NCI-H2227 (cell line): ENCODE measurements around the gene DOK3.

Source experiments
- DNase-seq: peaks from one replicate; lab custom pipeline; 2025; ENCODE audit not compliant: unreplicated experiment; lab: John Stamatoyannopoulos, UW

Gene DOK3, protein sequence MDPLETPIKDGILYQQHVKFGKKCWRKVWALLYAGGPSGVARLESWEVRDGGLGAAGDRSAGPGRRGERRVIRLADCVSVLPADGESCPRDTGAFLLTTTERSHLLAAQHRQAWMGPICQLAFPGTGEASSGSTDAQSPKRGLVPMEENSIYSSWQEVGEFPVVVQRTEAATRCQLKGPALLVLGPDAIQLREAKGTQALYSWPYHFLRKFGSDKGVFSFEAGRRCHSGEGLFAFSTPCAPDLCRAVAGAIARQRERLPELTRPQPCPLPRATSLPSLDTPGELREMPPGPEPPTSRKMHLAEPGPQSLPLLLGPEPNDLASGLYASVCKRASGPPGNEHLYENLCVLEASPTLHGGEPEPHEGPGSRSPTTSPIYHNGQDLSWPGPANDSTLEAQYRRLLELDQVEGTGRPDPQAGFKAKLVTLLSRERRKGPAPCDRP

DNA sequence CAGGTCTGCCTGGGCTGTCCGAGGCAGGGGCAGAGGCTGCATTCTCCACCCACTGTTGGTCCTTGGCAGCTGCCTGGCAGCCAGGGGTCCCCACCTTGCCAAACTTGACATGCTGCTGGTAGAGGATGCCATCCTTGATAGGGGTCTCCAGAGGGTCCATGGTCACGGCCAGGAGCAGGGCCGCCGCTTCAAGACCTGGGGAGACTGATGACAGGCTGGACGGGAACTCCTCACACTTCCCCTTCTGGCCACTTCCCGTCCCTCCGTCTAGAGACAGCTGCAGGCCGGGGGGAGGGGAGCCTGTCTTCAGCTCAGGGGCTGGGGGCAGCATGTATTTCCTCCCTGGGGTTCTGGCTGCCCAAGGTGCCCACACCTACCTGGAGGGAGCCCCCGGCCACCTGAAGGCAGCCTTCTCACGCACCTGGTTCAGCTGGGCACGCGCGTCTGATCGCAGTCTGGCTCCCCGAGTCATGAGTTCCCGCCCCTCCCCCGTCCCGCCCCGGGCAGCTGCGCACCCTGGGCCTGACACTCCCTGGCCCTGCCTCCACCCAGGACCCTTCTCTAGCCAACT is at the start of gene DOK3:
TSS of gene DOK3 (minus strand) at position 446 of the 571 bp plus-strand sequence. CDS start at position 160, 286 bp downstream.
- DNase-seq = no peak

DNA sequence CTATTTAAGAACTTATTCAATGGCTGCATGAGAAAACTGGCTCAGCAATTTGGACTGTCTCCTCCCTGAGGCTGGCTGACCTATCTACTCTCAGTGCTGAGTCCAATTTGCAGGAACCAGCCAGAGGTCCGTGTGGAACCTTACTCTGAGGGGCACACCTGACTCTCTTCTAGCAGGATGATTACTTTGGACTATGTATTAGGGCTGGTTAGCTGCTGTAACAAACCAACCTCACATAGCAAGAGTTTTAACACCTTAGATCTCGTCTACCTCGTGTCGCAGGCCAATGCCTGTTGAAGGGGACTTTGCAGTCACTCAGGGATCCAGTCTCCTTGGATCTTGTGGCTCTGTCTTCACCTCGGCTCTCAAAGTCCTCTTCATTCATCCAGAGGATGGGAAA is 48.2 kb upstream of the DOK3 start:
- DNase-seq = no peak

DNA sequence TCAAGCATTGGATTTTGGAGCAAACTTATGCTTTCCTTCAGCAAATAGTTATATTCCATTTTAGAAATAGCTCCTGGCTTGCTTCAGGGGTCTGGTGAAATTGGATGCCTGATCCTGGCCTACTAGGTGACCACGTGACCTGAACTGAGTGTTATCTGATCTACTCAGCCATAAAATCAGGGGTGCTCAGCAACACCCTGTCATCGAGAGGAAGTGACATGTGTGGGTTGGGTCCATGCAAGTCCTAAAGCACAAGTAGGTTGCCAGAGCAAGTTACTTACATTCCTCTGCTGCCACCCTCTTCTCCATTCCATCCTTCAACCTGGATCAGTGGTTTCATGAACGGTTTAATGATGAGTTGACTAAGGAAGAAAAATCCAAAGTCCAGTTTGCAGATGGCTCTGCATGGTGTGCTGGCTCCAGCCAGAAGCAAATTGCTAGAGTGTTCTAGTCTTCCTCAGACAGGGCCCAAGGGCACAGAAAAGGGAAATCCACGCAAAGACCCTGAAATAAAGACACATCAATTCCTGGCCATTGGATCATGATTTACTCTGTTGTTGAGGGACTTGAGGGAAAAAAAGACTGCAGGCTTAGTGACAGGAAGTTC is 47.5 kb upstream of the DOK3 start:
- DNase-seq = no peak

DNA sequence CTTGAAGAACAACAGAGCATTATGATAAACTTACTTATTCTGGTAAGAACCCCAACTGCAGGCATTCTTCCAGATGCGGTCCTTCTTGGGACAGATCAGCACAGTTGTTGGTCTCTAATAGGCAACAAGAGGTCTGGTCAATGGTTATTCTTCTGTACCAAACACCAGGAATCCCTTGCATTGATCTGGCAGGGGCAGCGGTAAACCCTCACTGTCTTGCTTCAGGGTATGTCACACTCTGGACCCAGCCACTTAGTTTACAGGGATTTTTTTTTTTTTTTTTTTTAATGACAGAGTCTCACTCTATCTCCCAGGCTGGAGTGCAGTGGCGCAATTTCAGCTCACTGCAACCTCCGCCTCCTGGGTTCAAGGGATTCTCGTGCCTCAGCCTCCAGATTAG is 46.0 kb upstream of the DOK3 start:
- no peak for DNase-seq

DNA sequence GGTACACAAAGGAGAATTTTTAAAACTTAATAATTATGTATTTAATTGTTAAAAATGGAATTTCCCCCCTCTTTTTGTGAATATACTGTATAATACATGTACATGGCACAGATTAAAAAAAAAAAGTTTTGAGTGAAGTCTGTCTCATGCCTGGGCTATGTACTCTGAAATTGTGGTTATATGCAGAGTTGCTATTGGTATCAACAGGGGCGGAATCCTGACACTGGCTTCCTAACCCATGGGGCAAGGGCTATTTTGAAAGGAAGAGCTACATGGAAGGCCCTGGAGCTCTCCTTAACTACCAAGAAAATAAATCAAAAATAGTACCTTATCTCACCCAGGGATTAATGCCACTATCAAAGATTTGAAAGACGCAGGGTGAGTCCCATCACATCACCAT is 45.6 kb upstream of the DOK3 start:
- DNase-seq = no peak

DNA sequence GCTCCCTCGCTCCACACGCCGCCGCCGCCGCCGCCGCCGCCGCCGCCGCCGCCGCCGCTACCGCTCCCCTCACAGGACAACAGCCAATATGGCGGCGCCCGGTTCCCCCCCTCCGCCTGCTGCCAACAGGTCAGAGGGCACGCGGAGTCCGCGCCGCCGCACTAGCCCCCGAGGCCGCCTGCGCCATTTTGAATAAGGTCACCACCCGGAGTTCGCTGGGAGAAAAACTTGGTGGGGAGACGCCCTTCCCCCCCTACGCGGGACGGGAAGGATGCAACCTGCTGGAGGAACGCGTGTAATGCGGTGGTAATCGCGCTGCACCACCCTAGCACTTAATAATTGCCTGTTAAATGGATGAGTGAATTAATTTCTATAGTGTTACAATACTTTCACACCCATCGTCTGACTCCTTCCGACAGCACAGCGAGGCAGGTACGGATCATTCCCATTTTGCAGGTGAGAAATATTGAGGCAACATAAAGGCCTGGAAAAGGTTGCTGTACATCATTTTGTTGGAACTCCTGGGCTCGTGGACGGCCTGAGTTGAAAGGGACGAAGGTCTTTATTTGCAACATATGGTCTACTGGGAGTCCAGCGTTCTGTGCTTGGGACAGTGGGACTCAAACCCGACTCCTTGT is 45.0 kb upstream of the DOK3 start, which contains the start of gene FAM193B:
TSS of gene FAM193B (minus strand) at position 90 of the 638 bp plus-strand sequence. CDS start 105 bp downstream, outside the sequence.
- DNase-seq = peak; percentile 93

DNA sequence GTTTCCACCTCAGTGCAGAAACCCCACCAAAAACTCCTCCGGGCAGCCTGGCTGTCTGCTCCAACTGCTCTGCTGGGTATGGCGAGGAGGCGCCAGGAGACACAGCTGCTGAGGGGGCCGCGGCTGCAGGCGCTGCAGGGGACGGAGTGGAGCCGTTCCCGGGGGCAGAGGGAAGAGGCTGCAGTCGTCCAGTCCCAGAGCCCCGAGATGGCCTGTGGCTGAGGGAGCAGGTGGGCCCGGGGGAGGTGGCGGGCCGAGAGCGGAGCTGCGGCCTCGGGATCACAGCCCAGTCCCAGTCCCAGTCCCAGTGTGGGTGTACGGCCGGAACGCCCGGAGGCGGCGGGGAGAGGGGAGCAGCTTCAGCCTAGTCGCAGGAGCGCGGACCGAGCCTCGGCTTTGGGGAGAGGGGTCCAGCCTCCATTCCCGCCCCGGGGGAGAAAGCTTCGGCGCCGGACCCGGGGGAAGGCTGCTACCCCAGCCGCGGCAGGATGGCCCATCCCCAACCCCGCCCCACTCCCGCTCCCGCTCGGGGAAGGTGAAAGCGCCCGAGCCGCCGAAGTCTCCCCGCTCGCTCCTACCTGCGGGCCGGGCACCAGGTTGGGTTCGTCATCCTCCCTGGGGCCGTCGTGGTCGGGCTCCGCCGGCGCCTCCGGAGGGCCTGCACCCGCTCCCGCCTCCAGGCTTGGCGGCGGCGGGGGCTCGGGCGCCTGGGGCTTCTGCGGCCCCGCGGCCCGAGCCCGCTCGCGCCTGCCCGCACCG is 44.2 kb upstream of the DOK3 start:
- DNase-seq = no peak

DNA sequence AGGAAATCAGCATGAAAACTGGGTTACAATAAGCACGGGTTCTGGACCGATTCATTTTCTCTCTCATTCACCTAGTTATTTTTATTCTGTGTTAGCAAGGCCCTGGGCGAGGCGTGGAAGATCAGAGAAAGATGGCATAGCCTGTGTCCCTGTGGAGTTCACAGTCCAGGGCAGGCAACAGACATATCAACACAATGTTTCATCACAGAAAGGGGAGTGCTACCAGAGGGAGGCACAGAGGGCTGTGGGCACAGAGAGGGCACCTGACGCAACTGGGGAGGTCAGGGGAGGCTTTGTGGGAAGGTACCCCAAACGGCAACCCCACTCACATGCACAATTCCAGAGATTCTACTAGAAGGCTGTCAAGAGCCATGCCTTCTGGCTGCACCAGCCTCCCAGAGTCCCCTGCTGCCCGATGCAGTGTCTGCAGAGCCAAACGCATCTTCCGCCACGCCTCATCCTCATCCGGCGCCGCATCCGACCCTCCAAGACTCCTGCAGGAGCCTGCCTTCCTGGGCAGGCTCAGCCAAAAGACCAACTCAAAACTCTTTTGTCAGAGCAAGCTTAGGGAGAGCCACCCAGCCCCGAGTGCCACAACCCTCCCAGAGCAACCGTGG is 43.3 kb upstream of the DOK3 start:
- peak; percentile 27 for DNase-seq

DNA sequence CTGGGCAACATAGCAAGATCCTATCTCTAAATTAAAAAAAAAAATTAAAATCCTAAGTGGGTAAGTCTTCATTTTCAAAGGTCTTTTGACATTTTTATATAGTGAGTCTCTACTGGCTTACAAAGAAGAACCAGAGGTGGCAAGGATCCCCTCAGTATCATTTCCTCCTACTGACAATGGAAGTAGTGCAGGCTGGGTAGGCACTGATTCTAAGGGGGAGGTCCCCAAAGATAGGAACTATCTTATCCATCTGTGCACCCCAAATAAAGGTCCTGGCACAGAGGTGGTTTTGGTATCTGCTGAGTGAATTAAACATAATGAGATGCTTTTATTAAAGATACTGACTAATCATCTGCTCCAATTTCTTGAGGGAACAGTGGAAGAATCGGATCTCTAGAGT is 40.5 kb upstream of the DOK3 start:
- no peak for DNase-seq

DNA sequence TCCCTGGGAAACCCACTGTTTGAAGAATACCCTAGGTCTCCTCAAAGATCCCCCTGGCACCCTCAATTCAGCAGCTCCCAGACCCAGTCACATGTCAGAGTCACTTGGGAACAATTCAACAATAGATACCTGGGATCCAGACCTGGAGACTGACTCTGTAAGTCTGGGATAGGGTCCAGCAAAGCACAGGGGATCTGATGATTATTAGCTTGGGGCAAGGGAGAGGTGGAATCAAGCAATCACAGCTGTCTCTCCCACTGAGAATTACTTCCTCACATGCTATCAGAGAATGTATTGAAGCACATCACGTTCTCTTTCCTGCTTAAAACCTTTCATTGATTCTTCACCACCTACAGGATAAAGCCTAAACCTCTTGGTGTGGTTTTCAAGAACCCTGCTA is 38.9 kb upstream of the DOK3 start:
- no peak for DNase-seq

DNA sequence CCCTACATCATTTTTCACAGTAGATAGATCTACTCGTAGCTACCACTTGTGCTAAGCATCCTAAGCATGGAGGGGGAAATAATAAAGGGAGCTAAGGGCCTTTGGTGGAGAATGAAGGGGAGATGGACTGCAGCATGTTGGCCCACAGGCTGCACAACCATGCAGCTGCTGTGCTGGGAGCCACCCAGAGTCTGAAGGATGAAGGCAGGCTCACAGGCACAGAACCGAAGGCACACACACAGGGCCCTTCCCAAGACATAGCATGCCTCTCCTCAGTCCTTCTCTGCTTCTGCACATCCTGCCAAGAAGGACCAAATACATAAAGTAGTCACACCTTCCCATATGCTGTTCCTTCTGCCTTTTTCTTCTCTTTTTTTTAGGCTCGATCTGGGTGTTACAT is 38.1 kb upstream of the DOK3 start:
- no peak for DNase-seq

DNA sequence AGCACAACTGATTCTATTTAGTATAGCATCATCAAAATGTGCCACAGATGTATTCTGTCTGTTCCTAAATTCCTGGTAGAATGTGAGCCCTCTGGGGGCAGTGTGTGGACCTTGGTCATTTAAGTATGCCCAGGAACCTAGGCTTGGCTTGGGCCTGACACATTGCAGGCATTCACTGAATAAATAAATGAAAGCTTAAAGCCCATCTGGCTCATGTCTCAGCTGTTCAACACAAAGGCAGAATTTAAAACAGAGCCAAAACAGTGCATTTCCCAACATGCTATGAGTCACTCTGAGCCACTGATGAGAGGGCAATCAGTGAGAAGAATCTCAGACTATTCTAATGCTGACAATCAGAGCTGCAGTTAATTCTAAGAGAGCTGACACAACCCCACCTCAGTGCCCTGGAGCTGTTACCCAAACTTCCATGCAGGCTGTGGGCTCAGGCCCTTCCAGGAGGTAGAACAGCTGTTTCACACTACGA is 36.7 kb upstream of the DOK3 start:
- DNase-seq = no peak

DNA sequence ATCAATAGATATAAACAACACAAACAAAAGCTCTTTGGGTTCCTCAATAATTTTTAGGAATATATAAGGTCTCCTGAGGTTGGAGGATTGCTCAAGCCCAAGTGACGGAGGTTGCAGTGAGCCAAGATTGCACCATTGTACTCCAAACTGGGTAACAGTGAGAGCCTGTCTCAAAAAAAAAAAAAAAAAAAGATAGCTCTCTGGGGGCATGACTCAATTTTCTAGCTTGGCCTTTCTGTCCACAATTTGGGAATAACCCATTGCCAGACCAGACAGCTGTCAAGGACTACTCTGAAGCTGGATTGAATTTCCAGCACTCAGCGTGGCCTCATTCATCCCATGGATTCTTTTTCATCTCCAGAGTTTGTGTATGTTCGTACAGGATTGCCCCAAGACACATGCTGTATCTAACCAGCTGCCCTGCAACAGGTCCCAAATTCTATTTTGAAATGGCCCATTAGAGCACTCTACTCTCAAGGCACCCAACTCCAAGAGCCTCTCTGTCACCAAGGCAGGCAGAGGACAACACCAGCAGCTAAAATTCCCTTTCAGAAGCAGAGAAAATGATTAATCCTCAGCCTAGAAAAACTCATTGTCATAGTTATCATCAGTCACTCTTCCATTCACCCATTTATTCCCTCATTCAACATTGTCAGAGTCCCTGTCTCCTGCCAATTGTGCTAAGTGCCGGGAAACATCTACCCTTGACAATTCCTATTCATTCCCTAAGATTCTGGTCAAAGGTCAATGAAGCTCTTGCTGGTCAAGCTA is 36.0 kb upstream of the DOK3 start:
- peak; percentile 32 for DNase-seq

DNA sequence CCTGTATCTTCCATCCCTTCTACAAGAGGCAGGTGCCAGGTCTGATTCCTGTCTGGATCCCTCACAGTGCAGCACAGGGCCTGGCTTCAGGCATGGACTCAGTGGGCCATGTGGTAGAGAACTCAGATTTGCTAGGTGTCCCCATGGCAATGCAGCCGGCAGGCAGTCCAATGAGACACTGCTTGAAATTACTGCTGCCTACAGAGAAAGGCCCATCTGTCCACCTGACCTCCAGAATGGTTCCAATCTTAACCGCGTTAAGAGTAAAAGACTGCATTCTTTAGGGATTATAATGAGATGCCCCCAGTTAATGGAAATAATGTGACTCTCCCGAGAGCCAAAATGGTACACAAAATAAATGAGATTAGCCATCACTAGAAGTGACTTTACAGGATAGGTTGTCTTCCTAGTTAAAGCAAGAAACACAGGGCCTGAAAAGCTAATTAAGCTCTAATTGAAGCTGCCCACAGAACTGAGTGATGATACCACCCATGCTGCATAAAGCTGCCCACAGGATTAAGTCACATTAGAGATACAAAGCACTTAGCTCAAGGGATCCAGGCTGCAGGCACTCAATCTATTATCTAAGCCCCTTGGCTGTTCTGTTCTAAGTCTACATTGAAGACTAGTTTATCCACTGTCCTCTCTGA is 33.3 kb upstream of the DOK3 start:
- no peak for DNase-seq

DNA sequence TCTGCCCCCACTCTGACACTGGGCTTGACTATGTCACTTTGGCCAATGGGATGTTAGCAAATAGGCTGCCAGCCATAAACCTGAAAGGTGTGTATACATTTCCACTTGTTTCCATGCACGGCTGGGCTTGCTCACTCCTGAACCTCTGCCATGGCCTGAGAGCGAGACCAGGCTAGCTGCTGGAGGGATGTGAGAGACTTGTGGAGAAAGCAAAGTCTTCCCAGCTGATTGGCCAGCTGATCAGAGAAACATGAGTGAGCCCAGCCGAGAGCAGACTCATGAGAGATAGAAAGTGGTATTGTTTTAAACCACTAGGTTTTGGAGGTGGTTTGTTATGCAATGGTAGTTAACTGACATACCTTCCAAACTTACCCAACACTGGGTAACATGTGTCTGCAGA is 30.8 kb upstream of the DOK3 start:
- DNase-seq = no peak

DNA sequence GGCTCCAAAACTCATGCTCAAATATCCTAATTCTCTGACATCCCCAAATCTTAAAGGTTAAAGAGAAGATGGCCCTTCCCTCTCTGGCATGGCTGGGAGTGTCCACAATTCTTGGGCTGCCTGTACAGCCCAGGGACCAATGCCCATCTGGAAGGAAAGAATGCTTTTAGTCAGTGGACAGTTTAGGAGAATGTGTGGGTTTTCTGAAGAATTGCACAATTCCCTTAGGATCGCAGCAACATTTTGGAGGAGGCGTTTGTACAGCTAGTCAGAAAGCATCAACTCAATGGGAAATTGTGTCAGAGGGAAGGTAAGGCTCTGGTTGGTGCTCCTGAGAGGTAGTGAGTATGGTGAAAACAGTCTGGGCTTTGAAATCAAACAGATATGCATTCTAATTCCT is 29.8 kb upstream of the DOK3 start:
- no peak for DNase-seq

DNA sequence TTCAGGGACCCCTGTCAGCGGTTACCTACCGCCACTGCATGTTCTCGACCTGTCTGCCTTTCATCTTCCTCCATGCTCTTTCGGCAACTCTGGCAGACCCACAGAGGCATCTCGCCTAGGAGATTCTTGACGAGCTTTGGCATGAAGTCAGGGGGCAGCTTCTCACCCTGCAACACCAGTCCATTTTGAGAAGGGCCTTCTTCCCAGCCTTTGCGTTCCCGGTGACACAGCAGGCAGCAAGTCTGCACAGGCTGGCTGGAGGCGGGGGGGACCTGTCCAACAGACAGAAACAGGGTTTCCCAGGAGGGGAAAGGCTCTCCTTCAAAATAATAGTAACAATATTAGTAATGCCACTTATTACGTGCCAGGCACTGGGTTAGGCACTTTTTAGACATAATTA is 29.2 kb upstream of the DOK3 start:
- no peak for DNase-seq

DNA sequence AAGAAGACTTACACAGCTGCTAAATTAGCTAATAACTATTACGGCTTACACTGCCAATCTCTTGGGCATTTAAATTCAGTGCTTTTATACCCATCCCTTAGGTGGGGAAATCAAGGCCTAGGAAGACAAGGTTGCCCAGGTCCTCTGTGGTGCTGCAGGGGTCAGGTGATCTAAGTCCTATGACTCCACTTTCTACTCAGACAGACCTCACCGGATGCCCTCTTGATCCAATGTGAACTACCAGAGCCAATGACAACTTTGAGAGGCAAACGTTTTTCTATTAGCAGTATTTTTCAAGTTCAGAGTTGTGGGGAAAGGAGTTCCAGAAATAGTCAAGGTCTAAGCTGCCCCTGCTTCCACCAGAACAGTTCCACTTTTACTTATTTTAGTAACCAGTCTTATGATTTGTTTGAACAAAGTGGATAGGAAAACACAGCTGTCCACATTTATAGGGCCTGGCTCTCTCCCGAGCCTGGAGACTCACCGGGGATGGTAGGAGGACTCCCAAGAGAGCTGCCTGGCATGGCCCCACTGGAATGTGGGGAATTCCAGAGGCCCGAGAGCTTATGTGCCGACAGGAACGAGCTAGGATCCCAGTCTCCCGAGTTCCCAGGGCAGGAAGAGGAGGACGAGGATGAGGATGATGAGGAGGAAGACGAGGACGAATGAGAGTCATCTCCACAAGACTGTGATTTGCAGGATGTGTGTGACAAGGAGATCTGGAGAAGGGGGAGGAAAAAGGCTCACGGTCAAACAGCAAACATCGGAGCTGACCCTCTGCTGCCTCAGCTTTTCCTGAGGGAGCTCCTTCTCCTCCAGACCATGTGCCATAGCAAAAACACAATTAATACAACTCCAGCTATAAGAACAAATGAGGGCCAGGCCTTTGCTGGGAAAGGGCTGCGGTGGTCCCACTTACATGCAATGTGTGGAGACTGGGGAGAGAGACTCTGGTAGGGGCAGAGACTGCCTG is 28.0 kb upstream of the DOK3 start:
- no peak for DNase-seq
